AG08395 (cell line): ENCODE measurements around the gene CFDP1.
A peak's percentile ranks its signal among the peaks of the same experiment; 100 is the strongest.
"Not testable (repeated sequence)": the region's sequence is repeated elsewhere in the genome, so short reads cannot be mapped to it uniquely, and the experiment has no call there.

Experiments used
- DNase-seq: peaks from one replicate; pipeline ENCODE4 v3.0.0; 2012; ENCODE audit warnings: mixed read lengths, low spot score

The CFDP1 gene

DNA sequence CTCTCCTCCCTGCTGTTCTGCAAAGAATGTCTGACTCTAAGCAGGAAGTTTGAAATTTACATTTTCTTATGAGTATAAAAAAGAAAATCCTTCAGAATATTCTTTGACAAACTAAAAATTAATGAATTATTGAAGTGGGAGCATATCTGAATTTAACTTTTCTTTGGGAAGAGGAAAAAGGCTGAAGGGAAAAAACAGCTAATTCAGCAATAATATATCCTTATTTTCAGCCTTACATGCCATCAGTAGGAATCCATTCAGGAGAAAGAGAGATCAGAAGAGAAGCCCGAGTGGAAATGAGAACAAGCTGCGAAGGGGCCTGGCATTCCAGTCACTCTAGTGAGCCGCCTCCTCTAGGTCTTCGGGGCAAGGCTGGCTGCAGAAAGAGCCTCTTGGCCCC, 140.1 kb downstream of the CFDP1 start:
- DNase-seq, result no peak

DNA sequence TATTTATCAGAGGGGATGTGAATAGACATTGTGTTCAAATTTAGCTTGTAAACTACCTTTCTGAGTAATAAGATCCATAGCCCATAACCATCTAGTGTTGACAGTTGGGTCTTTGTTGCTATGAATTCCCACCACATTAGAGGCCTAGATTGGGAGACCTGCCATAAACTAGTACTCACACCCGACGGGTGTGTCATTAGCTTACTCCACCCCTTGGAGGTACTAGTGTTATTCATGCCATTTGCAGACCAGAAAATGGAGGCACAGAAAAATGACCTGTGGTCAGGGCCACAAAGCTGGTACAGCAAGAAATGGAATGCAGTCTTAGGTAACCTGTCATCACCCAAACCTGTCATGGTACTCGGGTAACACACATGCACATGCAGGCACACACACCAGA, 140.6 kb downstream of the CFDP1 start:
- DNase-seq, result no peak

DNA sequence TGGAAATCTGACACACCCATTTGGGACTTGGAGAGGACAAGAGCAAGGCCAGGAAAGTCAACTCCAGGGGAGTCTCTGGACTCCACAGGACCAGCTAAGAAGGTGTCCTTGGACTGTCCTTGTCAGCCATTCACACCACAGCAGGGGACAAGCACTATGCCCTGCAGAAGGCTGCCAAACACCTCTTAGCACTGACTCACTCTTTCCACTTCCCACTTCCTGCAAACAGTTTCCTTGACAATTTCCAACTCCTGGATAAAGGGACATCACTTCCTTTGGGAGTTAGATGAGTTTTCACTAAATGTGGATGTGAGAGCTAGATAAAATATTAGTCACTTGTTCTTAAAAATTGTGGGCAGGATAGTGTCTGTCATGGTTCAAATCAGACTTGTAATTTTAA, 144.1 kb downstream of the CFDP1 start:
- peak; percentile 58 for DNase-seq

DNA sequence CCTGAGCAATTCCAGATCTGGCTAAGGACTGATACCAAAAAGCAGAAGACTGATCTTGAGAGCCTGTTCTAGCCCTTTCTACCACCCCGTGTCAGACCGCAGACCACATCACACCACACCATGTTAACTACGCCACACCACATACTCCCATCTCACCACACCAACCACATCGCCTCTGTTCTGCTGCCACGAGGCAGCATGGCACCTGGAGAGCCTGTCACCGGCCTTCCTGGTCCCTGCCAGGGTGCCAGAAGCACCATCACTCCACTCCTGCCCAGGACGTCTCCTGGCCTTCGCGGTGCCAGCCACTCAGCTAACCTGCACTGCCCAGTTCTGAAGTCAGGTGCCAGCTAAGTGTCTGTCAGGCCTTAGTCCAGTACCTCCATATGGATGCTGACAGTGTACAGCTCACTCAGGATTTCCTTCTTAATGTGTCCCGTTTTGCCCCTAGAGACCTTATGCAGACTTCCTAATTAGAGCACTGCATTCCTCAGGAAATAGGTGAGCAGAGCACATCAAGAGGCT, 144.6 kb downstream of the CFDP1 start:
- no peak for DNase-seq

DNA sequence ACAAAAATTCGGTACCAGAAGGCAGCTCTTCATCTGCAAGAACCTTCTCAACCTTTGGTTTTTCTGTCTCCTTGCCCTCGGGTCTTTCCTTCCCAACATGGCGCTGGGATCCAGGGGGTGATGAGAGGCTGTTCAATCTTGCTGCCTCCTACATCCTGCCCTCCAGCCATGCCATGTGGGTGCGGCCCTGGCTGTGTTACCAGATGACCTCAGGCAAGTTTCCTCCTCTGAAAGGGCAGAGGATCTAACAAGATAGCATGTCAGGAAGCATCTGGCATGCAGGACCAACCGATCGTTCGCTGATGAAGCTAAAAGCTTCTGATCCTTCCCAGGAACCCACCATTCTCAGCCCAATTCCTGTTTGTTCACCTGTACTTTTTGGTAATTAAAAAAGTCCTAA, 145.1 kb downstream of the CFDP1 start:
- DNase-seq, result peak; percentile 66

DNA sequence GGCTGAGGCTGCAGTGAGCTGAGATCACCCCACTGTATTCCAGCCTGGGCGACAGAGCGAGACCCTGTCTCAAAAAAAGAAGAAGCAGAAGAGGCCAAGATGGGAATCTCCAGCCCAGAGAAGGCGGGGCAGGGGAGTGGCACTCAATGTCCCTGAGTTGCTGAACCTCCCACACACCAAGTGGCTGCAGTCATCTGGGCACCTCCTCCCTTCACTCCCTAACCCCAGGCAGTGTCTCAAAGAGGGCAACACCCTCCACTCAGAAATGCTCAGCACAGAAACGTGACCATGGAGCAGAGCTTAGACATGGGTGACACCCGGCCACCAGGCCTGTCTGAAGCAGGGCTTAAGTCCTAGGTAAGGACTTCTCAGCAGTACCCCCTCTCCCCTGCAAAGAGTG, 145.6 kb downstream of the CFDP1 start:
- no peak for DNase-seq

DNA sequence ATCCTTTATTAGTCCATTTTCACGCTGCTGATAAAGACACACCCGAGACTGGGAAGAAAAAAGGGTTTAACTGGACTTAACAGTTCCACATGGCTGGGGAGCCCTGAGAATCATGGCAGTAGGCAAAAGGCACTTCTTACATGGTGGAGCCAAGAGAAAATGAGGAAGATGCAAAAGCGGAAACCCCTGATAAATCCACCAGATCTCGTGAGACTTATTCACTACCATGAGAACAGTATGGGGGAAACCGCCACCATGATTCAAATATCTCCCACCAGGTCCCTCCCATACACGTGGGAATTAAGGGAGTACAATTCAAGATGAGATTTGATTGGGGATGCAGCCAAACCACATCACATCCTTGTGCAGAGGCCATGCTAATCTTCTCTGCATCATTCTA, 146.9 kb downstream of the CFDP1 start:
- no peak for DNase-seq

DNA sequence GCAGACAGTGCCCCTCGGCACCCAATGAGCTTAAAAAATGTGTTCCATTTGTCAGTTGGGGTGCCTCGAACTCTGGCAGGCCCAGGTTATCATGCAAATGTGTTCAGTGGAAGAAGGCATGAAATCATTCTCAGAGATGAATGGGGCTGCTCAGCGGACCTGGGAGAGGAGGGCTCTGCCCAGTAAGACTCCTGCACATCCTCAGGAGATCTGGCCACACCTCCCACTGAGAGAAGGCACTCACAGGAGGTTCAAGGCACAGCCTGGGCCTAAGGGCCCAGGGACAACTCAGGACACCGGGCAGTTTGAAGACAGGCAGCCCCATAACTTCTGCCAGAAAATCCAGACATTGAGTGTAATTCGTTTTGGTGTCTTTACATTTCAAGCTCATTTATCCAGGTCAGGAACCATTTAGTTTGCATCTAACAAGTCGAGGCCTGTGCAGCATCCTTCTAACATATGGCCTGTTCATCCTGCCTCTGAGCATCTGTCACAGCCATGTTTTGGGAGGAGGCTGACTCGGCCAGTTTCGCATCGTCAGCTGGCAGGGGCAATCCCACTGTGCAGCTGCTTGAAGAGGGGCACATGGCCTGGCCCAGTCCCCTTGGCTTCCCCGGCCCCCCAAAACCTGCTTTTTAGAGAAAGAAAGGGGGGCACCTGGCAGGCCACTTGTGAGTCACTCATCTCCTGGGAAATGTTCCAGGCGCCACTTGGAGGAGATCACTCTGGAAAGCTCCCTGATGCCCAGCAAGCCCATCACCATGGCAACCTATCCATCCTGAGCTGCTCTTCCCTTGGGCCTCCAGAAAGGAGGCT, 150.6 kb downstream of the CFDP1 start:
- DNase-seq, result peak; percentile 36

DNA sequence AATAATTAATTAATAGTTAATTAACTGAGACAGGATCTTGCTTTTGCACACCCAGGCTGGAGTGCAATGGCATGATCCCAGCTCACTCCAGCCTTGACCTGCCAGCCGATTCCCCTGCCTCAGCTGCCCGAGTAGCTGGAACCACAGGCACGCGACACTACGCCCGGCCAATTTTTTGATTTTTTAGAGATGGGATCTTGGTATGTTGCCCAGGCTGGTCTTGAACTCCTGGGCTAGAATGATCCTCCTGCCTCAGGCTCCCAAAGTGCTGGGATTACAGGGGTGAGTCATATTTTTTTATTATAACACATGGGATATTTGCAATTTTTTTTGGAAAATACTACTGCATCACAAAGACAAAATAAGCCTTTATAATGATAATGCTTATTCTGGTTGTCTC, 151.5 kb downstream of the CFDP1 start:
- DNase-seq, result no peak

DNA sequence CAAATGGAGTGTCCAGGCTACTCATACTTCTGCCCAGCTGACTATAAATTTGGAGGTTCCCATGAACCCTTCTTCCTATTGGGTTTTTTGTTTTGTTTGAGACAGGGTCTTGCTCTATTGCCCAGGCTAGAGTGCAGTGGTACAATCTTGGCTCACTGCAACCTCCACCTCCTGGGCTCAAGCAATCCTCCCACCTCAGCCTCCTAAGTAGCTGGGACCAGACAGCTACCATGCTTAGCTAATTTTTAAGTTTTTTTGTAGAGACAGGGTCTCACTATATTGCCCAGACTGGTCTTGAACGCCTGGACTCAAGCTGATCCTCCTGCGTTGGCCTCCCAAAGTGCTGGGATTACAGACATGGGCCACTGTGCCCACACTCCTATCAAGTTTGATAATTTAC, 152.3 kb downstream of the CFDP1 start:
- DNase-seq, result not testable (repeated sequence)

DNA sequence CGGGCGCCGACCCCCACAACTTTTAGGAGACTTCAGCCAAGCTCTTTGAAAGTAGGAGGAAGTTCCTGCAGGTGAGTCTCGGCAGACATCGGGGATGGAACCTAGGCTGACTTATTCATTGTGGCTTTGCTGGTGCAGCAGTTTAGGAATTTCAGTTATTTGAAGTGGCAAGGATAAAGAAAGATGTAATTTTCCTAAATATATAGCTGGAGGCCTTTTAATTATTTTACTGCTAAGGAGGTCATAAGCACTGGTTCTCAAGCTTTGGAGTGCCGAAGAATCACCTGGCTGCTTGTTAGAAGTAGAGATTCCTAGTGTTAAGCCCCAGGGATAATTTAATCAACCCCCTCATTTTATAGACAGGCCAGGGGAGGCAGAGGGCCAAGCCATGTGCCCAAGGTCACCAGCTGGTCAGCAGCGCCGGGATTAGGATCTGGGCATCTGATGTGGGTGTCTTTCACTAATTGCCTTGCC, 152.9 kb downstream of the CFDP1 start:
- no peak for DNase-seq

DNA sequence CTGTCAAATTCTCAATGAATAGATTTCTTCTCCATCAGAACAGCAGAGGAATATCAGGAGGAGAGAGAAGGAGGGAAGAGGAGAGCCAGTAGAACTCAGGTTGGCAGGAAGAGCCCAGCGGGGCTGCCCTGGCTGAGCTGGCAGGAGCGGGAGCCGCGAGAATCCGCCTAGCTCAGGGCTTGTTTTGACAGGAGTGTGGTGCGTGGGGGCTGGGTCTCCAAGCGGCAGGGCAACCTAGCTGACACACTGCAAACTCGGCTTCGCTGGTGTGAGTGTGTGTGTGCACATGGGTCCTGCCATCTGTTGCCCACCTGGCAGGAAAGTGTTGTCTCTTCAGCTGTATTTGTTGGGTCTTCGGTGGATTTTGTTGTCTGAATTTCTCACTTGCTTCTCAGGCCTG, 154.0 kb downstream of the CFDP1 start:
- DNase-seq, result no peak

DNA sequence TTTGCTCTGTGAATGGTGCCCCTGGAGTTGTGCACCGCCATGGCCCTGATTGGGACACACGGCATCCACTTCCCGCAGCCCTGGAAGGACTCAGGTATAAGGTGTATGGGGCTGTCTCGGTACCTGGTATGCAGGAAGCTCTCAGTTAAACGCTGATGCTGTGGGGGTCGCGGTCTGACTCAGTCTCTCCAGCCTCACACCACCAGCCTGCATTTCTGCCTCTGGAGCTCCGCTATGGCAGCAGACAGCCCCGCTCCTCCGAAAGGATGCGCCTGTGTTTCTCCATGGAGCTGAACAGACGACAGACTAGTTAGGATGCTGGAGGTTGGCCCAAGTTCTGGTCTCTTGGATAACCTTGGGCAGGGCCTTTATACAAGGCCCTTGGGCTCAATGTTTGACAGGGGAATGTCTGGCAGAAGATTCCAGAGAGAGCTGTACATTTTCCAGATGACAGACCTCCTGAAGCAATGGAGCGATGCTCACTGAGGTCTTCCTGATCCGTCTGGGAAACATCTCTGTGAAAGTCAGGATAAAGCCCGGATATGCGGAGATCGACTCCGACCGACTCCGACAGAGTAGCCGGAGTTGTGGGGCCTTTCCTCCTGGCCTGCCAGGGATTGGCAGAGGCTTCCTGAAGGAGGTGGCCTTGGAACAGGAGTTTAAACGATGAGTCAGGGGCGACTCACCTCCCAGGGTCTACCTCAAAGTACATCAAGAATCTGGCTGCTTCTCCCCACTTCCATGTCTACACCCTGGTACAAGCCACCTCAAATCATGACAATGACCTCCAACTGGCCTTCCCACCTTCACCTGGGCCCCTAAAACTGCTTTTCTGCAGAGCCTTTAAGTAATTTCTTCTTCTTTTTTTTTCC, 160.0 kb downstream of the CFDP1 start:
- DNase-seq, result no peak

DNA sequence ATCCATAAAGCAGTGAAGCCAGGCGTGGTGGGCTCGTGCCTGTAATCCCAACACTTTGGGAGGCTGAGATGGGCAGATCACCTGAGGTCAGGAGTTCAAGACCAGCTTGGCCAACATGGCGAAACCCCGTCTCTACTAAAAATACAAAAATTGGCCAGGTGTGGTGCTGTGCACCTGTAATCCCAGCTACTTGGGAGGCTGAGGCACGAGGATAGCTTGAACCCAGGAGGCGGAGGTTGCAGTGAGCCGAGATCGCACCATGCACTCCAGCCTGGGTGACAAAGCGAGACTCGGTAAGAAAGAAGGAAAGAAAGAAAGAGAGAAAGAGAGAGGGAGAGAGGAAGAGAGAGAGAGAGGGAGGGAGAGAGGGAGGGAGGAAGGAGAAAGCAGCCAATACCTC, 160.7 kb downstream of the CFDP1 start:
- not testable (repeated sequence) for DNase-seq

DNA sequence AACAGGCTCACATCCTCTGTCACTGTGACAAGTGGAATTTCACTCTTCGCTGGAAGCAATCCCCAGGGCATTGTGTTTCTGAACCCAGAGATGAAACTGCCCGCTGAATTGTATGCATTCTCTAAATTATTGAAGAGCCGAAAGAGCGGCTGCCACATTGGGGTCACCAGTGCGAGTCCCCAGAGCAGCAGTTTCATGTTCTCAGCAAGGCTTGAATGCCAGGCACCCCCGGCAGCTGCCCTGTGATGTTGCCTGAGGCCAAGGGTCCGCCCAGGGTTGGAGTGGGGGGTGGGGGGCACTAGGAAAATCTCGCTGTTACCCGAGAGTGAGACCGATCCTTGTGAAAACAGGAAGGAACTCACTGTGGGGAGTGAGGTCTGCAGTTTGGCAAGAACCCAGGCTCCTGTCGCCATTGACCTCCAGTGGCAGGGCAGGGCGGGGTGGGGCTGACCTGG, 161.2 kb downstream of the CFDP1 start:
- no peak for DNase-seq

DNA sequence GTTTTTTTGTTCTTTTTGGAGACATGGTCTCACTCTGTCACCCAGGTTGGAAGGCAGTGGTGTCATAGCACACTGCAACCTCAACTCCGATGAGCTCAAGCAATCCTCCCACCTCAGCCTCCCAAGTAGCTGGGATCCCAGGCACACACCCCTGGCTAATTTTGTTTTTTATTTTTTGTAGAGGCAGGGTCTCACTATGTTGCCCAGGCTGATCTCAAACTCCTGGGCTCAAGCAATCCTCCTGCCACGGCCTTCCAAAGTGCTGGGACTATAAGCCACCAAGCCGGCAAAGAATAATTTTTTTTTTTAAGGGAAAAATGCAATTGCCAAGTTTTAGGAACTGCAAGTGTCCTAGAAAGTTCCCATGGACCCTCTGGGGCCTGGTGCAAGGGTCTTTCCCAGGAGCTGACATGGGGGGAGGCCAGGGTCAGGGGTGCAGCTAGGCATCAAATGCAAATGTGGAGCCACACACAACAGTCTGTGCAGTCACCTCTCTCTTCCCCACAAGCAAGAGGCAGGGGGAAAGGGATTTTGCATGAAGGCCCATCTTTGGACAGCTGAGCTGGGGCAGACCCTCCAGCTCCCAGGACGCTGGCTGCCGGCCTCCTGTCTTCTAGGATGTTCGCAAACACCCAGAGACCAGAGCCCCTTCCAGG, 161.7 kb downstream of the CFDP1 start:
- DNase-seq, result no peak

DNA sequence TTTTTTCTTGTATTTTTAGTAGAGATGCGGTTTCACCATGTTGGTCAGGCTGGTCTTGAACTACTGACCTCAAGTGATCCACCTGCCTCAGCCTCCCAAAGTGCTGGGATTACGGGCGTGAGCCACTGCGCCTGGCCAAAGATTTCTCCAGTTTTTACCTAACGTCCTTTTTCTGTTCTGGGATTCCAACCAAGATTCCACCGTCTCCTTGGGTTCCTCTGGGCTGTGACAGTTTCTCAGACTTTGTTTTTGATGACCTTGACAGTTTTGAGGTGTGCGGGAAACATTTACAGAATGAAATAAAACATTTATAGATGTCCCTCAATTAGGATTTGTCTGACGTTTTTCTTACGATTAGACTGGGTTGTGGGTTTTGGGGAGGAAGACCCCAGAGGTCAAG, 163.9 kb downstream of the CFDP1 start:
- DNase-seq, result not testable (repeated sequence)

DNA sequence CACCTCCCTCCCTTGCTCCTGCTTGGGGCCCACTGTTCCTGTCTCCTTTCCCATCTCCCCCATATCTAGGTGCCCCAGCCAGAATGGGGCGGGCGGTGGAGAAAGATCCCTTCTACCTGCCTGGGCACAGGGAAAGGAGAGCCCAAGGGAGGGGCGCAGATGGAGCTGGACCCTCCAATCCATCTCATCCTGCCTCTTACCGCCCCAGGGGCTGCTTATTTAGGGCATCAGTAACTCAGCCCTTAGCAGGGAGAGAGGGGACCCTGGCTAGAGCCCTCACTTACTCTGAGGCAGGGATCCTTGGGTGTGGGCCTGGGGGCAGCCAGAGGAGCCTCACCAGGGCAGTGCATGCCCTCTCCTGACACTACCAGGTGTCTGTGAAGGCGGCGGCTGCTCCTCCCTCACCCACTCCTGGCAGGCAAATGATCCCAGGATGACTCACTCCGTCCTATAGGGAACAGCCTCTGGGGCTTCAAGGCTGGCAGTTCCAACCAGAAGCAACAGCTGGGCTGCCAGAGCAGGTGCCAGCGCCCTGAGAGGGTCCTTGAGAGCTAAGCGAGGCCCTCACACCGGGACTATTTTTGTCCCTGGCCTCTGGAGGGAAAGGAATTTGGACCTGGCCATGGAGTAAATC, 165.6 kb downstream of the CFDP1 start:
- DNase-seq, result peak; percentile 42

DNA sequence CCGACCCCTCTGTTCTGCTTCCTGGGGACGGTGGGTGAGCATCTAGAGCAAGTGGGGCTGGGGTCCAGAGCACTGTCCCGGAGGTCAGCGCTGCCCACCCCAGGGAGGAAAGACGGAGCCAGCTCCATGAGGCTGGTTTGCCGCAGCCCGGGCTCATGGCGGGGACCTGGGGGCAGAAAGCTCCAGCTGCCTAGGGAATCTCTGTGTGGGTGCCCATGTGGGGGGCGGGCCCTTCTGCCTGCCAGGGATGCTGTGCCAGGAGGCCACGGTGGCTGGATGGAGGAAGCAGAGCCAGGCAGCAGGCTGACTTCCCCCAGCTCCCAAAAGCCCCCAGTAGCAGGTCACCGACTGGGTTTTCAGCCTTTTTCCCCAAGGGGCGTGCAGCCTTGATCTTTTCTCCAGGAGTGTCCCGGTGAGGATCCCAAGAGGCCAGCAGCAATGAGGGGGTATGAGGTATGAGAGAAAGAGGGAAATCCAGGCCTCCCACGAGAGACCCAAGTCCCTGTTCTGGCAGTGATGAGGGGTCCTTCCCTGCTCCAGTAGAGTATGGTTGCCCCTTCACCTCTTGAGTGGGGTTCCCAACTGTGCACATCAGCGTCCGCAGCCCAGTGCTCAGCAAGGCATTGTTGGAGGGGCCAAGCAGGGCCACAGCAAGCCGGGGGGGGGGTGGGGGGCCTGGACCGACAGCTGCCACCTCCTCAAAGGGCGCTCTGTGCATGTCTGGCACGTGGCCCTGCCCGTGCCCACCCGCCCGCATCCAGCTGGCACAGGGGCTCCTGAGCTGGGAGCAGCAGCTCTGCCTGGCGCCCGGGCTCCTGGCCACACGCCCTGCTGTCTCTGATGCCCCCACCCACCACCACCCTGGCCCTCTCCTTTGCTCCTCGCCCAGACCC, 166.3 kb downstream of the CFDP1 start:
- no peak for DNase-seq

DNA sequence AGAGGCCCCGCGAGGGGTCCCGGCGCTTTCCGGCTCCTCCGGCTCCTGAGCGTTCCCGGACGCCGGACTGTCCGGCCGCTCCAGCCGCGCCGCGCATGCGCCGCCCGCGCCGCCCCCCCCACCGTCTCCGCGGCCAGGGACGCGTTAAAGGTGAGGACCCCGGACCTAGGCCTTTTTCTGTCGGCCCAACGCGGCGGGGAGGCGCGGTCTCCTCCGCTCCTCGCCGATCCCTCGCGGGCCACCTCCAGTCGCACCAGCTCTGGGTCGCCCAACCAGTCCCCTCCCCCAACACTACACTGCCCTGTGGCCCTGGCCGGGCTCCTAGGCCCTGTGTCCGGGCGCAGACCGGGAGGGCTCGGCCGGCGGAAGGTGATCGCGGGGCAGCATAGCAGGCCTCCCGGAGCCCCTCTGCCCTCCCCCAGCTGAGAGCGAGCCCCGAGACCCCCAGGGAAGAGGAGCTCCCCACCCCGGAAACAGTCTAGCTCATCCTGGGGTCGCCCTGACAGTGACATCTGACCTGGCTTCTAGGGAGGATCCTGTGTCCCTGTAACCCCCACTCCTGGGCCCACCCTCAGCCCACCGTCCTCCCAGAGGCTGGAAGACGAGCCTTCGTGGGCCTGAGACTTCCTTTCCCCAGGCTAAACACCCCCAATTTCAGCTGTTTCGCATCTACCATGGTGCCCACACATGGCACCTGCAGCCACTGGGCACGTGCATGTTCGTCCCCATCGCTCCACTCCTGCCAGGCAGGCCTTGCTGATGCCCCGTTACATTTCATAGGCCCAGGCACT, 167.2 kb downstream of the CFDP1 start:
- peak; percentile 96 for DNase-seq
